Suprapubic skin (tissue), 3 donors: ENCODE measurements around the gene IL20RA.

ENCODE experiments used
- POLR2AphosphoS5 ChIP-seq, 3 donors: sonication (generic); formaldehyde crosslinking; IDR thresholded peaks; one replicate each; pipeline ENCODE4 v1.6.1; 2017; ENCODE audit warnings: antibody characterized with exemption in 3 of 3
- TF ChIP-seq, protein P1 (sequence below), 2 donors: fragments of 200-600 bp in 1 of 2; fragments of 450-650 bp in 1 of 2; sonication (generic) in 1 of 2; IDR thresholded peaks; one replicate each; pipeline ENCODE4 v1.5.1; 2016 to 2019; ENCODE audit warnings: antibody characterized with exemption in 2 of 2, mild to moderate bottlenecking in 1 of 2, moderate library complexity in 1 of 2

DNA sequence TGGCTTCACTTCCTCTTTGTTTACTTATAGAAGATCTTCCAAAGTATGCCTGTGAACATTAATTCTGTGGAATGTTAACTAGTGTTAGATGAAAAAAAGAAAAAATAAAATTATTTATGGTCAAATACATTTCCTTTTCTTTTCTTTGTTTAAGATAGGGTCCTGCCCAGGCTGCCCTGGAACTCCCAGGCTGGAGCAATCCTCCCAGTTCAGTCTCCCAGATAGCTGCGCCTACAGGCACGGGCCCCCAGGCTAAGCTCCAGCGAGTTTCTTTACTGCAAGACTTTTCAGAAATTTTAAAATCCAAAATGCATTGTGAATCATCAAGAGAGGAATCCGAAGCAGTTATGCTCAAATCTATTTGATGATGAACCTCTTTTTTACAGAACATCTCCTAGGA is 39.3 kb upstream of the IL20RA start:
- TF ChIP-seq, protein P1, sequence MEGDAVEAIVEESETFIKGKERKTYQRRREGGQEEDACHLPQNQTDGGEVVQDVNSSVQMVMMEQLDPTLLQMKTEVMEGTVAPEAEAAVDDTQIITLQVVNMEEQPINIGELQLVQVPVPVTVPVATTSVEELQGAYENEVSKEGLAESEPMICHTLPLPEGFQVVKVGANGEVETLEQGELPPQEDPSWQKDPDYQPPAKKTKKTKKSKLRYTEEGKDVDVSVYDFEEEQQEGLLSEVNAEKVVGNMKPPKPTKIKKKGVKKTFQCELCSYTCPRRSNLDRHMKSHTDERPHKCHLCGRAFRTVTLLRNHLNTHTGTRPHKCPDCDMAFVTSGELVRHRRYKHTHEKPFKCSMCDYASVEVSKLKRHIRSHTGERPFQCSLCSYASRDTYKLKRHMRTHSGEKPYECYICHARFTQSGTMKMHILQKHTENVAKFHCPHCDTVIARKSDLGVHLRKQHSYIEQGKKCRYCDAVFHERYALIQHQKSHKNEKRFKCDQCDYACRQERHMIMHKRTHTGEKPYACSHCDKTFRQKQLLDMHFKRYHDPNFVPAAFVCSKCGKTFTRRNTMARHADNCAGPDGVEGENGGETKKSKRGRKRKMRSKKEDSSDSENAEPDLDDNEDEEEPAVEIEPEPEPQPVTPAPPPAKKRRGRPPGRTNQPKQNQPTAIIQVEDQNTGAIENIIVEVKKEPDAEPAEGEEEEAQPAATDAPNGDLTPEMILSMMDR (IDR thresholded peaks at IDR 0.05), result no peak
- TF ChIP-seq POLR2AphosphoS5 (IDR thresholded peaks at IDR 0.05), result no peak
